Keratinocyte (primary cell): Measurements from ENCODE around the gene TNXB.

Experiments used
- EZH2 ChIP-seq: IDR thresholded peaks from one replicate; pipeline ENCODE4 v1.6.1; 2012; ENCODE audit warnings: inconsistent platforms, mild to moderate bottlenecking, low read length, moderate library complexity
- TF ChIP-seq, protein P1 (sequence below), 3 experiments: IDR thresholded peaks in 1 of 3; conservative IDR thresholded peaks in 1 of 3; optimal IDR thresholded peaks in 1 of 3; 2 replicates in 2 of 3; 3 replicates in 1 of 3; pipeline versions ENCODE3 to v1.5.1; 2011; ENCODE audit warnings: low read length in 3 of 3, mild to moderate bottlenecking in 3 of 3, moderate library complexity in 2 of 3, control low read depth in 1 of 3, inconsistent platforms in 1 of 3; ENCODE audit not compliant: insufficient read depth in 2 of 3; ENCODE audit errors: extremely low read depth in 1 of 3

DNA sequence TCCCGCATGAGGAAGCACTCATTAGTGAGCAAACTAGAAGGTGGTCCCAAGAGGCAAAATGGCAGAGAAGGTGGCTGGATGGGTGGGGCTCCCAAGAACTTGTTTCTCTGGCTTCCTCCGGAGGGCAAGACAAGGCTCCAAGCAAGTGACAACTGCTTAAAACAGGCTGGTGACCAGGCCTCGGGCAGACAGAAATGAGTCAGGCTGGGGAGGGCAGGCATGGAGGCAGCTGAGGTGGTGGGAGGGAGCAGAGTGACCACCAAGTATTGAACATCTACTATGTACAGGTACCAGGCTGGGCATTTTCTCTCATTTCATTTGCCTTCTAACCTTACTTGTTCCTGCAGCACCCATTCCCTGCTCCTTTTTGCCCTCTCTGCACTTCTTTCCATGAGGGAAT lies 33.4 kb downstream of the TNXB start:
- TF ChIP-seq, protein P1, sequence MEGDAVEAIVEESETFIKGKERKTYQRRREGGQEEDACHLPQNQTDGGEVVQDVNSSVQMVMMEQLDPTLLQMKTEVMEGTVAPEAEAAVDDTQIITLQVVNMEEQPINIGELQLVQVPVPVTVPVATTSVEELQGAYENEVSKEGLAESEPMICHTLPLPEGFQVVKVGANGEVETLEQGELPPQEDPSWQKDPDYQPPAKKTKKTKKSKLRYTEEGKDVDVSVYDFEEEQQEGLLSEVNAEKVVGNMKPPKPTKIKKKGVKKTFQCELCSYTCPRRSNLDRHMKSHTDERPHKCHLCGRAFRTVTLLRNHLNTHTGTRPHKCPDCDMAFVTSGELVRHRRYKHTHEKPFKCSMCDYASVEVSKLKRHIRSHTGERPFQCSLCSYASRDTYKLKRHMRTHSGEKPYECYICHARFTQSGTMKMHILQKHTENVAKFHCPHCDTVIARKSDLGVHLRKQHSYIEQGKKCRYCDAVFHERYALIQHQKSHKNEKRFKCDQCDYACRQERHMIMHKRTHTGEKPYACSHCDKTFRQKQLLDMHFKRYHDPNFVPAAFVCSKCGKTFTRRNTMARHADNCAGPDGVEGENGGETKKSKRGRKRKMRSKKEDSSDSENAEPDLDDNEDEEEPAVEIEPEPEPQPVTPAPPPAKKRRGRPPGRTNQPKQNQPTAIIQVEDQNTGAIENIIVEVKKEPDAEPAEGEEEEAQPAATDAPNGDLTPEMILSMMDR (optimal IDR thresholded peaks at IDR 0.05 in 1 of 3, IDR thresholded peaks at IDR 0.05 in 1 of 3, conservative IDR thresholded peaks at IDR 0.05 in 1 of 3; ENCODE audit: extremely low read depth in 1 of 3, insufficient read depth in 2 of 3, low read length in 3 of 3) = no peak
- no peak for TF ChIP-seq EZH2
